Measurements from ENCODE around the gene MYH11. TPM values are rescaled to one million over a fixed set of nuclear protein-coding genes. Genes with fewer than 3 reads are reported as not detected.

Gene MYH11
- polyA plus RNA-seq, 1 donor from 2014 or later, result not detected

DNA sequence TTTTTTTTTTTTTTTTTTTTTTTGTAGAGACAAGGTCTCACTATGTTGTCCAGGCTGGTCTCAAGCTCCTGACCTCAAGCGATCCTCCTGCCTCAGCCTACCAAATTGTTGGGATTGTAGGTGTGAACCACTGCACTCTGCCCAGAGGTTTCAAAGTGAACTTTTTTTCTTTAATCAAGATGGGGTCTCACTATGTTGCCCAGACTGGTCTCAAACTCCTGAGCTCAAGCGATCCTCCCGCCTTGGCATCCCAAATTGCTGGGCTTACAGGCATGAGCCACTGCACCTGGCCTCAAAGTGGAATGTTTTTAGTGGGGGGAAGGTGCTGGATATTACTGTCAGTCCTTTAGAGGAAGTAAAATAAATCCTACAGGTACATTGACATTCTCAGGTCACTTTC lies 43.5 kb upstream of the MYH11 start:
- no peaks in the 10 kb centered on the region for H4K20me1 ChIP-seq (ENCODE audit: insufficient read depth)
- H3K9ac ChIP-seq (ENCODE audit: low read length), result no peak overlapping the region
- TF ChIP-seq POLR2AphosphoS5 (IDR thresholded peaks at IDR 0.05), result no peak
- TF ChIP-seq RAD21 (conservative IDR thresholded peaks at IDR 0.05), result no peak
- no peaks in the 10 kb centered on the region for H3K9me3 ChIP-seq (ENCODE audit: low read length)
- H3K4me3 ChIP-seq (ENCODE audit: low read length), result no peak overlapping the region
- no peak overlapping the region for H3K4me2 ChIP-seq (ENCODE audit: low read length)
- H3K27ac ChIP-seq (ENCODE audit: low read length), result no peak overlapping the region
- H3F3A ChIP-seq (ENCODE audit: insufficient read depth, low read length, poor library complexity, severe bottlenecking), result no peaks in the 10 kb centered on the region
- H3K9me2 ChIP-seq (ENCODE audit: insufficient read depth, low read length), result no peaks in the 10 kb centered on the region
- H3K27me3 ChIP-seq (ENCODE audit: insufficient read depth, low read depth, low read length), result no peaks in the 10 kb centered on the region
- H2AFZ ChIP-seq (ENCODE audit: low read depth, low read length), result no peak overlapping the region
- H3K79me2 ChIP-seq (replicated peaks; ENCODE audit: insufficient read depth, low read length), result no peaks in the 10 kb centered on the region
- no peaks in the 10 kb centered on the region for H3K36me3 ChIP-seq (ENCODE audit: insufficient read depth, low read length)

DNA sequence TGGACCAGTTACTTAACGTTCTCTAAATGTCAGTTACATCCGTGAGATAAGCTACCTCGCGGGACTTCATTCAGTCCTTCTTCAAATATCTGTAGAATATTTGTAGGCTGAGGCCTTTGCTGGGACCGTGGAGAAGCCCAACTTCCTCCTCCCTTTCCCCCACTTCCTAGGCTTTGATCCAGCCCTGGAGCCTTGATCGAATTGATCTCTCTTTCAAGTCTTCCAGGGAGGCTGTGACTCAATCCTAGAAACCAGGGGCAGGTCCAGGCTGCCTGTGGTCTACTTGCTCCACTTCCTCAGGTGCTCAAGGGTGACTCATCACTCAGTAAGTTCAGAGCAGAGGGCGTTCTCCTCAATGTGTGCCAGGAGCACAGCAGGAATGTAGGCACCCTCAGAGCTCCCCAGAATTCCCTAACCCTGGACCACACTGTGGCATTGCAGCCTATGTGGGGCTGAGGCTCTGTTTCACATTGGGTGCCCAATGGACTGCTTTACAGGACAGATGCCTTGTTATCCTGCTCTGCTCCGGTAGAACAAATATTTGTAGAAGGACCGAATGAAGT lies 42.8 kb upstream of the MYH11 start:
- Histone ChIP-seq H3K79me2 (replicated peaks; ENCODE audit: insufficient read depth, low read length) (no peaks in the 10 kb centered on the region), H3K9me3 (ENCODE audit: low read length) (no peaks in the 10 kb centered on the region), H4K20me1 (ENCODE audit: insufficient read depth) (no peaks in the 10 kb centered on the region), H2AFZ (ENCODE audit: low read depth, low read length) (no peak overlapping the region), H3K36me3 (ENCODE audit: insufficient read depth, low read length) (no peaks in the 10 kb centered on the region), H3K4me2 (ENCODE audit: low read length) (no peak overlapping the region), H3K27me3 (ENCODE audit: insufficient read depth, low read depth, low read length) (no peaks in the 10 kb centered on the region), H3K9me2 (ENCODE audit: insufficient read depth, low read length) (no peaks in the 10 kb centered on the region), H3K4me3 (ENCODE audit: low read length) (no peak overlapping the region), H3K9ac (ENCODE audit: low read length) (no peak overlapping the region), H3K27ac (ENCODE audit: low read length) (no peak overlapping the region), H3F3A (ENCODE audit: insufficient read depth, low read length, poor library complexity, severe bottlenecking) (no peaks in the 10 kb centered on the region)
- TF ChIP-seq RAD21 (conservative IDR thresholded peaks at IDR 0.05) (no peak), POLR2AphosphoS5 (IDR thresholded peaks at IDR 0.05) (no peak), EZH2 (IDR thresholded peaks at IDR 0.05; ENCODE audit: borderline replicate concordance, insufficient read depth, low read length, poor library complexity, severe bottlenecking) (no peak), EP300 (conservative IDR thresholded peaks at IDR 0.05; ENCODE audit: poor library complexity, severe bottlenecking) (no peak)
- TF ChIP-seq, protein P1, sequence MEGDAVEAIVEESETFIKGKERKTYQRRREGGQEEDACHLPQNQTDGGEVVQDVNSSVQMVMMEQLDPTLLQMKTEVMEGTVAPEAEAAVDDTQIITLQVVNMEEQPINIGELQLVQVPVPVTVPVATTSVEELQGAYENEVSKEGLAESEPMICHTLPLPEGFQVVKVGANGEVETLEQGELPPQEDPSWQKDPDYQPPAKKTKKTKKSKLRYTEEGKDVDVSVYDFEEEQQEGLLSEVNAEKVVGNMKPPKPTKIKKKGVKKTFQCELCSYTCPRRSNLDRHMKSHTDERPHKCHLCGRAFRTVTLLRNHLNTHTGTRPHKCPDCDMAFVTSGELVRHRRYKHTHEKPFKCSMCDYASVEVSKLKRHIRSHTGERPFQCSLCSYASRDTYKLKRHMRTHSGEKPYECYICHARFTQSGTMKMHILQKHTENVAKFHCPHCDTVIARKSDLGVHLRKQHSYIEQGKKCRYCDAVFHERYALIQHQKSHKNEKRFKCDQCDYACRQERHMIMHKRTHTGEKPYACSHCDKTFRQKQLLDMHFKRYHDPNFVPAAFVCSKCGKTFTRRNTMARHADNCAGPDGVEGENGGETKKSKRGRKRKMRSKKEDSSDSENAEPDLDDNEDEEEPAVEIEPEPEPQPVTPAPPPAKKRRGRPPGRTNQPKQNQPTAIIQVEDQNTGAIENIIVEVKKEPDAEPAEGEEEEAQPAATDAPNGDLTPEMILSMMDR (IDR thresholded peaks at IDR 0.05; ENCODE audit: poor library complexity, severe bottlenecking), result no peak

DNA sequence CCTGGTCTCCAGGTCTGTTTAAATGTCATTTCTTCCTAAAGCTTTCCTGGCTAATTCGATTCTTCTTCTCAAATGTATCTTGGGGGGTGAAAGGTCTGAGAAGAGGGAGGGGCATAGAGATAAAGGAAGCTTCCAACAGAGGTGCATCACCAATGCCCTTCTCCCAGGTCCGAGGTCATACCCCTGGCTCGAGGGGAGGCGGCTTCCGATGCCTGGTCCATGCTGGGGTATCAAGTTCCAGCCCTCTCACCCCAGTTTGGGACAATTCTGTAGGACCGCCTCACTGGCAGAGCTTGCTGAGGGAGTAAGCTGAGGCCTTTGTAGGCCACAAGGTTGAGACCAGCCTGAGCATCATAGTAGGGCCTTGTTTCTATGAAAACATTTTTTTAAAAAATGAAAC lies 41.8 kb upstream of the MYH11 start:
- TF ChIP-seq, protein P2, sequence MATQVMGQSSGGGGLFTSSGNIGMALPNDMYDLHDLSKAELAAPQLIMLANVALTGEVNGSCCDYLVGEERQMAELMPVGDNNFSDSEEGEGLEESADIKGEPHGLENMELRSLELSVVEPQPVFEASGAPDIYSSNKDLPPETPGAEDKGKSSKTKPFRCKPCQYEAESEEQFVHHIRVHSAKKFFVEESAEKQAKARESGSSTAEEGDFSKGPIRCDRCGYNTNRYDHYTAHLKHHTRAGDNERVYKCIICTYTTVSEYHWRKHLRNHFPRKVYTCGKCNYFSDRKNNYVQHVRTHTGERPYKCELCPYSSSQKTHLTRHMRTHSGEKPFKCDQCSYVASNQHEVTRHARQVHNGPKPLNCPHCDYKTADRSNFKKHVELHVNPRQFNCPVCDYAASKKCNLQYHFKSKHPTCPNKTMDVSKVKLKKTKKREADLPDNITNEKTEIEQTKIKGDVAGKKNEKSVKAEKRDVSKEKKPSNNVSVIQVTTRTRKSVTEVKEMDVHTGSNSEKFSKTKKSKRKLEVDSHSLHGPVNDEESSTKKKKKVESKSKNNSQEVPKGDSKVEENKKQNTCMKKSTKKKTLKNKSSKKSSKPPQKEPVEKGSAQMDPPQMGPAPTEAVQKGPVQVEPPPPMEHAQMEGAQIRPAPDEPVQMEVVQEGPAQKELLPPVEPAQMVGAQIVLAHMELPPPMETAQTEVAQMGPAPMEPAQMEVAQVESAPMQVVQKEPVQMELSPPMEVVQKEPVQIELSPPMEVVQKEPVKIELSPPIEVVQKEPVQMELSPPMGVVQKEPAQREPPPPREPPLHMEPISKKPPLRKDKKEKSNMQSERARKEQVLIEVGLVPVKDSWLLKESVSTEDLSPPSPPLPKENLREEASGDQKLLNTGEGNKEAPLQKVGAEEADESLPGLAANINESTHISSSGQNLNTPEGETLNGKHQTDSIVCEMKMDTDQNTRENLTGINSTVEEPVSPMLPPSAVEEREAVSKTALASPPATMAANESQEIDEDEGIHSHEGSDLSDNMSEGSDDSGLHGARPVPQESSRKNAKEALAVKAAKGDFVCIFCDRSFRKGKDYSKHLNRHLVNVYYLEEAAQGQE (IDR thresholded peaks at IDR 0.05; ENCODE audit: borderline replicate concordance), result no peak
- no peak for TF ChIP-seq EP300 (conservative IDR thresholded peaks at IDR 0.05; ENCODE audit: poor library complexity, severe bottlenecking)
- TF ChIP-seq EZH2 (IDR thresholded peaks at IDR 0.05; ENCODE audit: borderline replicate concordance, insufficient read depth, low read length, poor library complexity, severe bottlenecking), result no peak
- no peak for TF ChIP-seq MXI1 (conservative IDR thresholded peaks at IDR 0.05; ENCODE audit: poor library complexity, severe bottlenecking)
- TF ChIP-seq, protein P1 (IDR thresholded peaks at IDR 0.05; ENCODE audit: poor library complexity, severe bottlenecking), result no peak
- no peak for TF ChIP-seq SMC3 (conservative IDR thresholded peaks at IDR 0.05; ENCODE audit: poor library complexity)
- no peak for TF ChIP-seq POLR2AphosphoS5 (IDR thresholded peaks at IDR 0.05)
- no peak for TF ChIP-seq RAD21 (conservative IDR thresholded peaks at IDR 0.05)
- no peak for TF ChIP-seq TAF1 (IDR thresholded peaks at IDR 0.05; ENCODE audit: low read depth)
- no peaks in the 10 kb centered on the region for H3K9me2 ChIP-seq (ENCODE audit: insufficient read depth, low read length)

More for the DNA sequence above, 41.8 kb upstream of the MYH11 start:
- Histone ChIP-seq H3K79me2 (replicated peaks; ENCODE audit: insufficient read depth, low read length) (no peaks in the 10 kb centered on the region), H3K9me3 (ENCODE audit: low read length) (no peaks in the 10 kb centered on the region), H3K9ac (ENCODE audit: low read length) (no peak overlapping the region), H3K27ac (ENCODE audit: low read length) (no peak overlapping the region), H4K20me1 (ENCODE audit: insufficient read depth) (no peaks in the 10 kb centered on the region), H2AFZ (ENCODE audit: low read depth, low read length) (no peak overlapping the region), H3K4me3 (ENCODE audit: low read length) (no peak overlapping the region), H3K27me3 (ENCODE audit: insufficient read depth, low read depth, low read length) (no peaks in the 10 kb centered on the region), H3K36me3 (ENCODE audit: insufficient read depth, low read length) (no peaks in the 10 kb centered on the region), H3K4me2 (ENCODE audit: low read length) (no peak overlapping the region), H3F3A (ENCODE audit: insufficient read depth, low read length, poor library complexity, severe bottlenecking) (no peaks in the 10 kb centered on the region)

All from neural cell (in vitro differentiated cells).